GM12874 (cell line): ENCODE measurements around the gene MOB1A.

ENCODE experiments used
- CTCF ChIP-seq: IDR thresholded peaks from 2 replicates; pipeline ENCODE4 v1.5.1; 2011; ENCODE audit warnings: low read depth, mild to moderate bottlenecking, control low read depth, low read length, moderate library complexity; ENCODE audit not compliant: insufficient read depth

The MOB1A gene

GRCh38 chr2:74205113-74205512, 26.4 kb upstream of the MOB1A start:
- no peak for TF ChIP-seq CTCF

- no peak for TF ChIP-seq CTCF
Observed at GRCh38 chr2:74204436-74204835, 25.8 kb upstream of the MOB1A start.

GRCh38 chr2:74201596-74201995, 22.9 kb upstream of the MOB1A start:
- TF ChIP-seq CTCF, result no peak

GRCh38 chr2:74201196-74201595, 22.5 kb upstream of the MOB1A start:
- no peak for TF ChIP-seq CTCF

- TF ChIP-seq CTCF, result no peak
Observed at GRCh38 chr2:74199871-74200305, 21.2 kb upstream of the MOB1A start.

GRCh38 chr2:74199275-74199701, 20.6 kb upstream of the MOB1A start:
- TF ChIP-seq CTCF, result no peak

GRCh38 chr2:74198461-74199274, 20.0 kb upstream of the MOB1A start, which contains the start of gene MTHFD2:
TSS of gene MTHFD2 (plus strand) at chr2:74198615. CDS start at chr2:74198642, 27 bp downstream.
- TF ChIP-seq CTCF, result peak; percentile 93
